HG02571 (cell line): ENCODE measurements around the gene GYPC.
"Not testable (repeated sequence)": the region's sequence is repeated elsewhere in the genome, so short reads cannot be mapped to it uniquely, and the experiment has no call there.

Experiments
- ATAC-seq: cut with Tn5 transposase; IDR thresholded peaks from one replicate; pipeline ENCODE4 v1.9.1; 2021; ENCODE audit warnings: mild to moderate bottlenecking, moderate library complexity; ENCODE audit not compliant: unreplicated experiment

Gene GYPC

DNA sequence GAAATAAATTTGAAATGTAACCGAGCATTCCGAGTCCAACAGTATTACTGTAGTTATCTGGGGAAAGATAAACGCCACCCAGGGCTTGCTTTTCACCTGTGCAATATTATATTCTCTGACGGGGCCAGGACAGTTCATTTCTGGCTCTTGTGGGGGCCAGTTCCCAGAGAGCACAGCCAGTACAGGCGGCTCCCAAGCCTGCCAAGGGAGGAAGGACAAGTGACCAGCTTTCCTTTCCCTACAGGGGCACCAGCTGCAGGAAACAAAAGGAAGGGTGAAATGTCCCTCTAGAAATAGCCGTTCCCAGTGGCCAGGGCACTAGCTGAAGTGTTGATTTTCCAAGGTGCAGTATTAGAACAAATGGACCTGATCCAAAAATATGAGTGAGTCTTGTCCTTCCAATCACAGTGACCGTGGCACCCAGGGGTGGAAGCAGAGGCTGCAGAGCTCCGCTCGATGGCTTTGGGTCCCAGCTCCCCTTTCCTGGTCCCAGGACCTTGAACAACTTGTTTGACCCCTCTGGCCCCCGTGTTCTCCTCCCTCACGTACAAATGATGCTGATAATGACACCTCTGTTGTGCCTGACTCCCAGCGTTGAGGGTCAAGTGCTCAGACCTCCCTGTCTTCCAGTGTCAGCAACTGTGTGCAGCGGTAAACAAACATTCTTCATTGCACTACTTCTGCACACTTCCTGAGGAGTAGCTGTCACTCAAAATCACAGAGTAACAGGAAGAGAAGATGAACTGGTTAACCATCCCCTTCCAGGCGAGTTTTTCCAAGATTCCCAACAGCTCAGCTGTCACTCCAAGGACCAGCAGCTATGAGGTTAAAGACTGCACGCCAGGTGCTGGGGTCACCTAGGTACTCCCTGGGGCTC lies 40.9 kb downstream of the GYPC start:
- no peak for ATAC-seq

DNA sequence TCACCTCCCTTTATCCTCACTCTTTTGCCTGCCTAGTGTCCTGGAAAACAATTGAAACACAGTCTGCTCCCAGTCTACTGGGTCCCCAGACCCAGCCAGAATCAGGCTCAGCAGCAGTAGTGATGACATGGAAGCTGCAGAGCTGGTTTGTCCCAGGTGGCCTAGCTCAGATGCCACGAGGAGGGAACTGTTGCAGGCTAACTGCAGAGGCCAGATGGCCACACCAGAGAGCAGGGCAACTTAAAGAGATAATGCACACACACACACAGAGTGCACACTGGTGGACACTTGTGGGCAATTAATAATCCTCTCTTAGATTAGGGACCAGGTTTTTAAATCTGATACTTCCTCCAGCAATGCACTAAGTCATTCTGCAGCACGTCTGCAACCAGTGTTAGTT lies 42.4 kb downstream of the GYPC start:
- no peak for ATAC-seq

- no peak for ATAC-seq
These were observed 43.1 kb downstream of the GYPC start for GRCh38 chr2:126699018-126699417.

- ATAC-seq: no peak
These were observed 44.0 kb downstream of the GYPC start for GRCh38 chr2:126699716-126700581.

GRCh38 chr2:126700677-126701076 lies 44.7 kb downstream of the GYPC start:
- no peak for ATAC-seq

GRCh38 chr2:126703311-126703710 lies 47.4 kb downstream of the GYPC start:
- no peak for ATAC-seq

GRCh38 chr2:126704434-126705160 lies 48.6 kb downstream of the GYPC start:
- ATAC-seq: no peak

- ATAC-seq: no peak
These were observed 51.2 kb downstream of the GYPC start for GRCh38 chr2:126707191-126707590.

DNA sequence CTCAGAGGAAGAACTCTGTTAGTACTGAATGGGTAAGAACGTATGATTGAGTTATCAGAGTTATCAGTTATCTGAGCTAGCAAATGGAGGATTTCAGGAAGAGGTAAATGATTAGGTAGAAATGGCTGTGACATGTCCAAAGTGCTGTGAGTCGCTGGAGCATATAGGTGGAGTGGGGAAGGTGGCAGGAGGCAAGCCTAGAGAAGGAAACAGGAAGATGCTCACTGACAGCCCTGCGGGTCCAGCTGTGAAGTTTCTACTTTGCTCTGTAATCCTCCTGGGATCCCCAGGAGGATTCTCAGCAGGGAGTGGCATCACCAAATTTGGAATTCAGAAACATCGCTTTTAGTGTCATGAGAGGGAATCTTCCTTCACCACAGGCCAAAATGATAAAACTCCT lies 52.0 kb downstream of the GYPC start:
- no peak for ATAC-seq

GRCh38 chr2:126714191-126714965 lies 58.4 kb downstream of the GYPC start:
- ATAC-seq: no peak

- ATAC-seq: no peak
These were observed 59.2 kb downstream of the GYPC start for GRCh38 chr2:126715111-126715510.

DNA sequence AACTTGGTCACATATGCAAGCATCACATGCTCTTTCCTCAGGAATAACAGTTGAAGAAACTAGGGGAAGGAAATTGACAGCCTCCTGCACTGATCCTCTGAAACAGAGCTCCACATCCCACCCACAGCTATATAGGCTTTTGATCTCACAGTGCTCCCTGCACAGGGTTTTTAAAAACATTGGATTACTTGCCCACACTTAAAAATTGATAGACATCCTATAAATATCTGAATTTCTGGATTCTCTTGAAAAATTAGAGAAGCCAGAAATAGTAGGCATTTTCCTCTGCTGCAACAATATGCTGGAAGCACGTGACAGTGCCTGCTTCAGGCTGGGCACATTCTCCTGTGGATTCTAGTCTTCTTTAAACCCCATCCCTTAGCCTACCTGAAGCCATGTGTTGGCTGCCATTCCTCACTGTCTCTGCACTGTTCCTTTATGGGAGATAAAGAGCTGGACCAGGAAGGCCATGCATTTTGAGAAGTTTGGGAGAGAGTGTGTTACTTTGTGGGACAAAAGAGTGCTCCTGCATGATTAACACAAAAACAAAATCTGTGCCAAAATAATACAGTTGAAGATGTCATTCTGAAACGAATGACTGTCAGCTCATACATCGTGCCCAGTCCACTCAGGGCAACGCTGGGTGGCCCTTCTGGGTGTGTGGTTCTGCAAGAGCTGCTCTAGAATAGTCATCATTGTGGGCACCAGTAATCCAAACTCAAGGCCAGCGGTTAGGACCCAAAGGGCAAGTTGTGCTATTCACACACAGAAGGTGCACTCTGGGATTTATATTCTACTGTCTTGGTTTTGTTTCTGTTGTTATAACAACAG lies 59.8 kb downstream of the GYPC start:
- ATAC-seq: no peak

GRCh38 chr2:126717277-126717676 lies 61.3 kb downstream of the GYPC start:
- not testable (repeated sequence) for ATAC-seq

DNA sequence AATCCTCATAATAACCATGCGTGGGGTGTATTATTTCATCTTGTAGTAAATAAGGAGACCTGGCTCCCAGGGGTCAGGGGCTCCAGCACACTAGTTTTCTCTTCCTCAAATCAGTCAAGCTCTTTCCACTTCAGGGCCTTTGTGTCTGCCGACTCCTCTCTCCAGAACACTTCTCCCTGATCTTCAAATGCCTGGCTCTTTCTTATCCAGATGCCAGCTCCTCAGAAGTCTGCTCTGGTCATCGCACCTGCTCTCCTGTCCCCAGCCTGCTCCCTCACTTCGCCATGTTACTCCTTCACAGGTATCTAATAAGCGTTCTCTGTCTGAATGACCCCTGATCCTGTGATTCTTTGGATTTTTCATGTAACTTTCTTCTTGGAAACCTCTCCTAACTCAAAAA lies 62.0 kb downstream of the GYPC start:
- ATAC-seq: no peak

DNA sequence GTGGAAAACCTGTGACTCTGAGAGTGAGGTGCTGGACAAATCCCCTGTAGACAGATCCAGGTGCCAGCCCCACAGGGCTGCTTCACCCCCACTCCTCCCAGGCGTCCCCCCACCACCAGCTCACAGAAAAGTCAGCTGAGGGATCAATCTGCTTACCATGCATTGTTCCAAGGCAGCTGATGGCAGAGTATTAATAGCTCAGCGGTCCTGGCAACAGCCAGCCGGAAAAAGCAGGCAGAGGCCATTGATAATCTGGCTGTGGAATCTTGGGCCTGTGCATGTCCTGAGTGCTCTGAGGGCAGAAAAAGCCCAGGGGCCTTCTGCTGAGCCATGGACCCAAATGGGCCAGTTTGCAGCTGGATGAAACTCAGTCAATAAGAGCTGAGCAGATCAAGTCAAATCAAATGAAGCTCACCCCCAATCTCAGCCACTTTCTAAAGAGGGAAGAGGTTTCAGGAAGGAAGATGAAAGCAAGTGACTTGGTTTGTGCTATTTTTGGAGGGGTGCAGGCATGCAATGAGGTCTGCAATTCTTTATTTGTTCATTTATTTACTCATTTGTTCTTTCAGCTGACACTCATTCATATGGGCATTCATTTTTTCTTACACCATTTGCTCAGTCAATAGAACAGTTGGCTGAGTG lies 63.4 kb downstream of the GYPC start:
- no peak for ATAC-seq

DNA sequence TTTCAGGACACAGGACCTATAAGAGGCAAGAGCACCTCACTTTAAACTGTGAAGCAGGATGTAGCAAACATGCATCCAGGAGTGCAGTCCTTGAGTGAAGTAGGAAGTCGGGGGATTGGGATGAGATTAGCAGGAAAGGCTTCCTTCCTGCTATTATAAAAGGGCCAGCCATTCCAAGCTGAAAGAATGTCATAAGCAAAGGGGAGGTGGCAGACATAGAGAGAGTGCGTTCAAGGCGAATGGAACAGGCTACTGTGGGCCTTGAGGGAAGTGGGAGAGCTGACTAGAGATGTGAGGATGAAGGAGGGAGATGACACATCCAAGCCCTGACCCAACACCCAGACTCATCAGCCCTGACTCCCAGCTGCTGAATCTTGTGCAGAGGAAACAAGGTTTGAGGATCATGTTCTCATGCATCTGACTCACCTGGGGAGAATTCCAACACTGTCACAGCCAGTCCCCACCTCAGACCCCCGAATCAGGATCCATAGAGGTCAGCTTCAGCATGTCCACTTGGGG lies 63.9 kb downstream of the GYPC start:
- ATAC-seq: no peak

- no peak for ATAC-seq
These were observed 64.7 kb downstream of the GYPC start for GRCh38 chr2:126720638-126721037.

DNA sequence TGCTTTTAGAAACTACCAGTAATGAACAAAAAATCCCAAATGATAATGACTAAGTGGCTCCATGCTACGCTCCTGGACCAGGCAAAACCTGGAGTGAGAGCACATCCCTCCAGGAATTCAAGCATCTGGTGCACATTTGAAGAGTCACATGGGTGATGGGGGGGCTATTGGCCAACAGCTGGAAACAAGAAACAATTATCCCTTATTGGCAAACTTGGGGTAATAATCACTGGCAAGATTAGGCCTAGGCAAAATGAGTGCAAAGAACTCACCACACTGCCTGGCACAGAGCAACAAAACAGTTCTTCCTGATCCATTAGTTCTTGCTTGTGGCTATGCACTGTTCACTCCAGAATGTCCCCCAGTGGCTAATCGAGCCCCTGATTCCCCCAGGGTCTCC lies 66.1 kb downstream of the GYPC start:
- ATAC-seq: no peak

DNA sequence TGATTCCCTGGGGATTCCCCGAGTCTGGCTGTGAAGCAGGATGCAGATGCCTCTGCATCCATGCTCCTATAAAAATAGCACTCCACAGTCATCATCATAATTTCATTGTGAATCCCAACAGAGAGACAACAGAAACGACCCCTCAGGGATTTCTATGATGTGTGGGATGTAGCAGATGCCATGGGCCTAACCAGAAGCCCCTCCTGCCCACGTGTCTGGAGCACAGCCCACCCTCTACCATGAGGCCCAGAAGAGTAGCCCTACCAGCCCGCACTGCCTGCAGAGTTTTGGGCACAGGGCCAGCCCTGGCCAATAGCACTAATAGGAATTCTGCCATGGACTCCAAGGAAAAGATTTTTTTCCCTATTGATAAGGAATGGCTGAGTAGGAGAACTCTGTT lies 66.6 kb downstream of the GYPC start:
- no peak for ATAC-seq
